Esophagus squamous epithelium (tissue), 5 donors: ENCODE results near the gene SCGB3A2. TPM values are rescaled to one million over a fixed set of nuclear protein-coding genes. Genes with fewer than 3 reads are reported as not detected.

Experiments
- DNase-seq: peaks from one replicate; lab custom pipeline; 2025; lab: John Stamatoyannopoulos, UW
- H3K27ac ChIP-seq, 4 donors: fragments of 200-600 bp; sonication (generic); one replicate each; pipeline ENCODE4 v1.5.1; 2016 to 2019; ENCODE audit warnings: mild to moderate bottlenecking in 1 of 4
- H3K27me3 ChIP-seq, 4 donors: fragments of 200-600 bp; sonication (generic); 1 replicate in 3 of 4; 2 replicates in 1 of 4; pipeline versions ENCODE4 v1.5.1 to v1.6.0; 2017 to 2021; ENCODE audit warnings: antibody characterized with exemption in 1 of 4
- H3K36me3 ChIP-seq, 3 donors: fragments of 200-600 bp; sonication (generic); one replicate each; pipeline ENCODE4 v1.5.1; 2016 to 2019
- H3K4me1 ChIP-seq, 3 donors: fragments of 200-600 bp; sonication (generic); one replicate each; pipeline ENCODE4 v1.5.1; 2017 to 2019
- H3K4me3 ChIP-seq, 4 donors: fragments of 200-600 bp; sonication (generic); 1 replicate in 3 of 4; 2 replicates in 1 of 4; pipeline ENCODE4 v1.5.1; 2016 to 2019; ENCODE audit warnings: mild to moderate bottlenecking in 2 of 4, moderate library complexity in 1 of 4
- H3K9me3 ChIP-seq, 3 donors: fragments of 200-600 bp; sonication (generic); one replicate each; pipeline ENCODE4 v1.5.1; 2016 to 2019
- POLR2A ChIP-seq, 4 donors: fragments of 450-650 bp; IDR thresholded peaks; one replicate each; pipeline ENCODE4 v1.6.1; 2017; ENCODE audit warnings: antibody characterized with exemption in 4 of 4, mild to moderate bottlenecking in 4 of 4, moderate library complexity in 3 of 4
- WGBS, 2 donors: methylation state at CpG; one replicate each; pipeline ENCODE4 v1.1.5; 2018; 5-methylcytosine and 5-hydroxymethylcytosine counted together
- intact Hi-C: fragments of 100-400 bp; cut with DNase I; formaldehyde crosslinking; loops from one replicate; pipeline ENCODE4 v1.15.0; 2022
- total RNA-seq, 4 donors: library from RNA; depleted of rRNA; stranded (reverse); fragments of >200 nt; gene quantifications; one replicate each; pipeline ENCODE4 v1.1.0, GENCODE V29; 2016
- TF ChIP-seq, protein P1 (sequence below), 6 experiments: fragments of 450-650 bp in 4 of 6; fragments of 200-600 bp in 2 of 6; sonication (generic) in 2 of 6; IDR thresholded peaks; one replicate each; pipeline ENCODE4 v1.5.1; 2016 to 2019; ENCODE audit warnings: antibody characterized with exemption in 6 of 6, mild to moderate bottlenecking in 4 of 6, moderate library complexity in 4 of 6
- donor health status: DM: yes; HTN: yes; CAD: no.

The SCGB3A2 gene
- total RNA-seq, 4 donors from 2014 or later: not detected

GRCh38 chr5:147836439-147836838, 42.1 kb upstream of the SCGB3A2 start:
- intact Hi-C loops: no loop called here
- Histone ChIP-seq H3K27ac (no peak overlapping the region), H3K4me1 (no peaks in the 10 kb centered on the region), H3K36me3 (no peaks in the 10 kb centered on the region), H3K4me3 (no peak overlapping the region), H3K9me3 (no peaks in the 10 kb centered on the region), H3K27me3 (peaks cover 0 to 8% (median 0%) of the 10 kb centered on the region in 4 donors)
- TF ChIP-seq POLR2A (IDR thresholded peaks at IDR 0.05): no peak
- TF ChIP-seq, protein P1, sequence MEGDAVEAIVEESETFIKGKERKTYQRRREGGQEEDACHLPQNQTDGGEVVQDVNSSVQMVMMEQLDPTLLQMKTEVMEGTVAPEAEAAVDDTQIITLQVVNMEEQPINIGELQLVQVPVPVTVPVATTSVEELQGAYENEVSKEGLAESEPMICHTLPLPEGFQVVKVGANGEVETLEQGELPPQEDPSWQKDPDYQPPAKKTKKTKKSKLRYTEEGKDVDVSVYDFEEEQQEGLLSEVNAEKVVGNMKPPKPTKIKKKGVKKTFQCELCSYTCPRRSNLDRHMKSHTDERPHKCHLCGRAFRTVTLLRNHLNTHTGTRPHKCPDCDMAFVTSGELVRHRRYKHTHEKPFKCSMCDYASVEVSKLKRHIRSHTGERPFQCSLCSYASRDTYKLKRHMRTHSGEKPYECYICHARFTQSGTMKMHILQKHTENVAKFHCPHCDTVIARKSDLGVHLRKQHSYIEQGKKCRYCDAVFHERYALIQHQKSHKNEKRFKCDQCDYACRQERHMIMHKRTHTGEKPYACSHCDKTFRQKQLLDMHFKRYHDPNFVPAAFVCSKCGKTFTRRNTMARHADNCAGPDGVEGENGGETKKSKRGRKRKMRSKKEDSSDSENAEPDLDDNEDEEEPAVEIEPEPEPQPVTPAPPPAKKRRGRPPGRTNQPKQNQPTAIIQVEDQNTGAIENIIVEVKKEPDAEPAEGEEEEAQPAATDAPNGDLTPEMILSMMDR (IDR thresholded peaks at IDR 0.05): no peak
- 78 to 88% methylated on average over 3 of the region's 3 CpGs for WGBS, 2 donors
- DNase-seq: no peak

GRCh38 chr5:147842869-147843268, 35.6 kb upstream of the SCGB3A2 start:
- H3K27ac ChIP-seq: no peak overlapping the region
- 43 to 58% methylated on average over 2 of the region's 2 CpGs for WGBS, 2 donors

GRCh38 chr5:147844846-147845245, 33.7 kb upstream of the SCGB3A2 start:
- Histone ChIP-seq H3K27me3 (peaks cover 0 to 10% (median 0%) of the 10 kb centered on the region in 4 donors), H3K4me3 (no peak overlapping the region), H3K27ac (no peak overlapping the region), H3K9me3 (no peaks in the 10 kb centered on the region), H3K36me3 (no peaks in the 10 kb centered on the region), H3K4me1 (no peaks in the 10 kb centered on the region)
- no peak for DNase-seq
- WGBS, 2 donors: 77 to 84% methylated on average over 3 of the region's 3 CpGs
- intact Hi-C loops: no loop called here
- TF ChIP-seq, protein P1 (IDR thresholded peaks at IDR 0.05): no peak
- TF ChIP-seq POLR2A (IDR thresholded peaks at IDR 0.05): no peak

More at GRCh38 chr5:147842869-147843268, 35.6 kb upstream of the SCGB3A2 start:
- Histone ChIP-seq H3K27me3 (peaks cover 0 to 10% (median 0%) of the 10 kb centered on the region in 4 donors), H3K9me3 (no peaks in the 10 kb centered on the region), H3K4me1 (no peaks in the 10 kb centered on the region), H3K4me3 (no peak overlapping the region), H3K36me3 (no peaks in the 10 kb centered on the region)
- TF ChIP-seq POLR2A (IDR thresholded peaks at IDR 0.05): no peak
- TF ChIP-seq, protein P1 (IDR thresholded peaks at IDR 0.05): no peak
- DNase-seq: no peak
- intact Hi-C loops: no loop called here

- TF ChIP-seq POLR2A (IDR thresholded peaks at IDR 0.05): no peak
- TF ChIP-seq, protein P1 (IDR thresholded peaks at IDR 0.05): no peak
- no peaks in the 10 kb centered on the region for H3K36me3 ChIP-seq
- peaks cover 0 to 10% (median 0%) of the 10 kb centered on the region in 4 donors for H3K27me3 ChIP-seq
- H3K4me1 ChIP-seq: no peaks in the 10 kb centered on the region
- H3K9me3 ChIP-seq: no peaks in the 10 kb centered on the region
- intact Hi-C loops: no loop called here
- H3K27ac ChIP-seq: no peak overlapping the region
- no peak overlapping the region for H3K4me3 ChIP-seq
- WGBS, 2 donors: 90% methylated on average over 4 of the region's 4 CpGs
- DNase-seq: no peak
Observed at GRCh38 chr5:147845618-147846017, 32.9 kb upstream of the SCGB3A2 start.

DNA sequence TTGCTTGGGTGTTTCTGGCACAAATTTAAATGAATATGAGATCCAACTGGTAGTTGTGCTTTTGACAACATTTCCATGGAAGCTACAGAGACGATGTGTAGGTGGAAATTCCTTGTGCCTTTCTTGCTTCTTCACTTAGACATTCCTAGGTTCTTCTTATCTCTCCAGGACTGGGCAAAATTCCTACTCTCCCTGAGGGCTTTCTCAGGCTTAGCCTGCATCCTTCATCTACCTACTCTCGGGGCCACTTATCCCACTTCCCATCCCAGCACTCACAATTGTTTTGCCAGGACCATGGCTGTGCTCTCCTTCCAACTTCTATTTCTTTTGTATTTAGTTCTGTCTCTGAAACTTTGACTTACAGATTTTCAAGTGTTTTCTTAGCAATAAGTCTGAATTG, 29.3 kb upstream of the SCGB3A2 start:
- 52 to 53% methylated on average over 2 of the region's 2 CpGs for WGBS, 2 donors

More for the DNA sequence above, 29.3 kb upstream of the SCGB3A2 start:
- Histone ChIP-seq H3K9me3 (no peaks in the 10 kb centered on the region), H3K4me1 (no peaks in the 10 kb centered on the region), H3K27ac (no peak overlapping the region), H3K27me3 (no peaks in the 10 kb centered on the region), H3K36me3 (no peaks in the 10 kb centered on the region), H3K4me3 (no peak overlapping the region)
- intact Hi-C loops: no loop called here
- TF ChIP-seq, protein P1 (IDR thresholded peaks at IDR 0.05): no peak
- TF ChIP-seq POLR2A (IDR thresholded peaks at IDR 0.05): no peak
- no peak for DNase-seq
